NCI-H2196 treated with DMSO at 0.1 percent for 48 hours (cell line): Measurements from ENCODE around the gene SARDH.

Source experiments
- DNase-seq: peaks from one replicate; lab custom pipeline; 2025; ENCODE audit not compliant: unreplicated experiment; lab: John Stamatoyannopoulos, UW

SARDH gene, protein sequence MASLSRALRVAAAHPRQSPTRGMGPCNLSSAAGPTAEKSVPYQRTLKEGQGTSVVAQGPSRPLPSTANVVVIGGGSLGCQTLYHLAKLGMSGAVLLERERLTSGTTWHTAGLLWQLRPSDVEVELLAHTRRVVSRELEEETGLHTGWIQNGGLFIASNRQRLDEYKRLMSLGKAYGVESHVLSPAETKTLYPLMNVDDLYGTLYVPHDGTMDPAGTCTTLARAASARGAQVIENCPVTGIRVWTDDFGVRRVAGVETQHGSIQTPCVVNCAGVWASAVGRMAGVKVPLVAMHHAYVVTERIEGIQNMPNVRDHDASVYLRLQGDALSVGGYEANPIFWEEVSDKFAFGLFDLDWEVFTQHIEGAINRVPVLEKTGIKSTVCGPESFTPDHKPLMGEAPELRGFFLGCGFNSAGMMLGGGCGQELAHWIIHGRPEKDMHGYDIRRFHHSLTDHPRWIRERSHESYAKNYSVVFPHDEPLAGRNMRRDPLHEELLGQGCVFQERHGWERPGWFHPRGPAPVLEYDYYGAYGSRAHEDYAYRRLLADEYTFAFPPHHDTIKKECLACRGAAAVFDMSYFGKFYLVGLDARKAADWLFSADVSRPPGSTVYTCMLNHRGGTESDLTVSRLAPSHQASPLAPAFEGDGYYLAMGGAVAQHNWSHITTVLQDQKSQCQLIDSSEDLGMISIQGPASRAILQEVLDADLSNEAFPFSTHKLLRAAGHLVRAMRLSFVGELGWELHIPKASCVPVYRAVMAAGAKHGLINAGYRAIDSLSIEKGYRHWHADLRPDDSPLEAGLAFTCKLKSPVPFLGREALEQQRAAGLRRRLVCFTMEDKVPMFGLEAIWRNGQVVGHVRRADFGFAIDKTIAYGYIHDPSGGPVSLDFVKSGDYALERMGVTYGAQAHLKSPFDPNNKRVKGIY

DNA sequence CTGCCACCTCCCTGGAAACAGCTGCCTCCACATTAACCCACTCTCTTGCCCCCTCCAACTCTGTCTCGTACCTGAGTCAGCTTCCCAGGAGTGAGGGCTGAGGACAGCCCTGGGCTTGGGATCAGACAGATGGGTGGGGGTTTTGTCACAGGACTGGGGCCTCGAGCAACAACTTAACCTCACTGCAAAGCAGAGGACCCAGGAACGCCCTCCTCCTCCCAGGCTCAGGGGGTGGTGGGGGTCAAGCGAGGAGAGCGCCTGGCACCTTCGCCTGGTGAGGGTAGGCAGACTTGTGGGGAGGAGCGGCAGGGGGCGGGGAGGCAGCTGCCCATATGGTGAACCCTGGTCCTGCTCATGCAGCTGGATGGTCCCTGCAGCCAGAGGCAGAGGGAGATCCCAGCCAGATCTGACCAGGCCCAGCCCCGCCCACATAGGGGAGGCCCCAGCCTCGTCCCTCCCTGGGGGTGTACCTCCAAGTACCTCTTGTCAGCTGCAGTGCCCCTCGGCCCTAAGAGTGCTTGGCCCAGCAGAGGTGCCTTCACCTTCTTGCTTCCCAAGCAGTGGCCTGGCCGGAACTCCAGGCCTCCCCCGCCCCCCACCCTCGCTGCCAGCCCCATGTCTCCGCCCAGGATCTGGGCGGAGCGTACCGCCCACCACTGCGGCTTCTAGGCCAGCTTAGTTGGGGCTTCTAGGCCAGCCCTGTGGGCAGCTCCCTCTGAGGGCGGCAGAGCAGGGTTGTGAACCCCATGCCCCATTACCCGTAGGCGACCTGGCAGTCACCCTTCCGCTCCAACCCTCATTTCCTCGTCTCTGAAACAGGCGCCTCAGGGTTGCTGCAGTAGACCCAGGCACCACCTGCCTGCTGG lies at the start of gene SARDH:
SARDH (minus strand) TSS at position 579 of the 866 bp plus-strand sequence. CDS start 4,179 bp downstream, outside the sequence.
- peak; percentile 74 for DNase-seq

DNA sequence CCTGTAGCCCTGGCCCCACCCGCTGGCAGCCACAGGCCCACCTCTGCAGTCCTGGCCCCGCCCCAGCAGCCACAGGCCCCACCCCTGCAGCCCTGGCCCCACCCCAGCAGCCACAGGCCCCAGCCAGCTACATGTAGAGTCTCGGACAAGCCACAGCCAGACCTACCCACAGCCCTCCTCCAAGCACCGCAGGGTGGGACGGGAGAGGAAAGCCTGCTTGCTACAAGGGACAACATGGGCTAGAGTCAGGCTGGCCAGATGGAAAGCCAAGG lies 49.5 kb upstream of the SARDH start:
- DNase-seq = no peak

DNA sequence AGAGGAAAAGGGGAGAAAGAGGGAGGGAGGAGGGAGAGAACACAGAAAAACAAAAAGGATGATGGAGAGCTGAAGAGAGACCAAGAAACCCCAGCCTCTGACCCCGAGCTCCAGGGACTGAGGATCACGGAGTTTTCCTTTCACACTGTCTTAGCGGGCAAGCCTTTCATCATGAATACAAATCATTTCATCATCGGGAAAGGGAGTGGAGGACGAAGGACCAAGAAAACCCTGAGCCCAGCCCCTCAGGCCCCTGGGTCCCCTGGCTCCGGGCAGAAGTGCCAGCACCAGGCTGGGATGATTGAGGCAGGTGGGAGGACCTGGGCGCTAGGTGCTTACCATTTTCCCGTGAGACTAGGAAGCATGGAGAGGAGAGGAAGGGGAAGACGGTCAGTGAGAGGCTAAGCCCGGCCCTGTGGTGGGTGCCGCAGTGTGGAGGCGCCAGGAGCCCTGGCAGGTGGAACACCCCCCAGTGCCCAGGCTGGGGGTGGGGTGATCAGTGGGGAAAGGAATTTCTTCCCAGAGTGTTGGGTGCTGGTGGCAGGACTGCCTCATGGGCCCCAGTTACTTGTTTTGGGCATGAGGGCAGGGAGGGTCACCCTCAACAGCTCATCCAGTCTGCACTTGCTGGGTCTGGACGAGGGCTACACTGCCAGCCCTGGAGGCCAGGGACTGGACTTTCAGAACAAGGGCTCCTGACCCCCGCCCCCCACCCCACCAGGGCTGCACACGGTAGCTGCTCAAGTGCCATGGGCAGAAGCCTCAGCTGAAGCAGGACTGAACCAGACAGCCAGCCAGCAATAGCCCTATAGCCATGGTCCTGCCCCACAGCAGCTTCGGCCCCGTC lies 49.0 kb upstream of the SARDH start:
- DNase-seq = no peak

DNA sequence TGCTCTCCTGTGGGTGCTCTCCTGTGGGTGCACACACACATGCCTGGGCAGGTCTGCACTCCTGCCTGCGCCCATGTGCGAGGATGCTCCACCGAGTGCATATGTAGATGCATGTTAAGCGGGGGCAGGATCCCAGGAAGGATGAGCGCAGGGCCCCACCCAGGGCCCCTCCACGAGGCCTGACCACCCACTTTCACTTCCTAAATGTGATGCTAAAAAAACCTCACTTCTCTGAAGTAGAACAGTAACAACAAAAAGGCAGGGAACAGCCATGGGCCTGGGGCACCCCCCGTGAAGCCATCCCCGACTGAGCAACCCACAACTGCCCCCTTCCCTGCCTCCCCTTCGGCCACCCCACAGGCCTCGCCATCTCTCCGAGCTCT lies 48.2 kb upstream of the SARDH start:
- DNase-seq = no peak

DNA sequence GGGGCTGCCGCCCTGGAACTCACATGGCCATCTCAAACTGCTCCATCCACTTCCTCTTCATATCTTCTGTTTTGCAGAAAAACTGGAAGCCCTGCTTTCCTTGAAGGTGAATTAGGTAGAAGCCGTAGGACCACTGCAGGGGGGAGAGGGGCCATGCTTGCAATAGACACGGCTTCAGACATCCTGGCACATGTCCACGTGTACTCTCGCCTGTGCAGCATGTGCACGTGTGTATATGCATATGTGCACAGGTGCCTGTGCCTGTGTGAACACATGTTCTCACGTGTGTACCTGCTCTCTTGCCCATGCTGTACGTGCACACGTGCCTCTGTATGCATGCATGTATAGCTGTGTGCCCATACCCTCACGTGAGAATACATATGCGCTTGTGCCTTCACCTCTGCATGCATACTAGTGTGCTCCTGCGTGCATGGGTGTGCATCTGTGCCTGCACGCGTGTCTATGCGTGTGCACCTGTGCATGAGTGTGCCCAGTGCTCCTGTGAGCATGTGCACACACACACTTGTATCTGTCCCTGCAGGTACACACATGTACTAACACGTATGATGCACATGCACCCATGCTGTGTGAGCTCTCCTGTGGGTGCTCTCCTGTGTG lies 47.7 kb upstream of the SARDH start:
- no peak for DNase-seq

DNA sequence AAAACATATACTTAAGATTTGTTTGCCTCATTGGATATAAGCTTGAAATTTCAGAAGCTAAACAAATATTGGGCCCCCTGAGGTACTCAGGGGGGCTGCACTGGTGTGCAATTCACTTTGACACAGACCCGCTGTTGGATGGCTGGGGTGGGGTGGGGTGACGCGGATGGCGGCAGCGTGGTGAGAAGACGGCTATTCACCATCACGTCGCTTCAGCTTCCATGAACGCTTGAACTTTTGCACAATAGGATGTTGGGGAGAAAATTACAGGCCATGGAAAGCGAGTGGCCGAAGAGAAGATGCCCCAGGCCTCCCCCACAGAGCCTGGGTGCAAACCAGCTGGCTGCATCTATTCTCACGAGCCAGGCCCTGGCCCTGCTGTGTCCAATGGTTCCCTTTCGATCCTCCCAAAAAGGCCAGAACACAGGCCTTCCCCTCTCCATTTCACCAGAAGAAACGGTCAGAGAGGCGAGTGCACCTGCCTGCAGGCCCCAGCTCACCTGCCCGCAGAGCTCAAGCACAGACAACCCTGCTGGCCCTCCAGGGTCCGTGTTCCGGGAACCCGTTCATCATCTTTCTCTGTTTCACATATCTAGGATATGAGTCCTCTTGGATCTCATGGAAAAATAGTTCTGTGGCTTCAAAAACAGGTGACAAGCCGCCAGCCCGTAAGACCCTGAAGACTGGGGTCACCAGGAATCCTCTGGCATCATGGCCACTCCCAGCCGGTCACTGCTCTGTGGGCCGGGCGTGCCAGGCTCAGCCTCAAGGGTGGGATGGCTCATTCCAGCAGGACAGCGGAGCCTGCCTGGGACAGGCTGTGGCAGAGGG lies 46.8 kb upstream of the SARDH start:
- DNase-seq = no peak

DNA sequence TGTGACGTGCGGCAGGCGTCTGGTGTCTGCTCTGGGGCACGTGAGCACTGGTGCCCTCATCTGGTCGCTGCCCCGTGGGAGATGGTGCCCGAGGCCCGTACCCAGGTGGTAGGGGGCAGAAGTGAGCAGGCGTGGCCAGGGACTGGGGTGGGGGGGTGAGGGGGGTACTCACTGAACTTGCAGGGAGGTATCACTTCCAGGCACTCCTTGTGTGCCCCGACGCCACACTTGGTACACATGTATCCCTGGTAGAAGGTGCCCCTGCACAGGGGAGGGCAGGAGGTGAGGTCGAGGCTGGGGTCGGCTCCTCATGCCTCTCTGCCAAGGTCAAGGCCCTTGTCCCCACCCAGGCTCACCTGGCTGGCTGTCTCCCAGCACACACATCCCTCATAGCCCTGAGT lies 45.2 kb upstream of the SARDH start:
- no peak for DNase-seq

DNA sequence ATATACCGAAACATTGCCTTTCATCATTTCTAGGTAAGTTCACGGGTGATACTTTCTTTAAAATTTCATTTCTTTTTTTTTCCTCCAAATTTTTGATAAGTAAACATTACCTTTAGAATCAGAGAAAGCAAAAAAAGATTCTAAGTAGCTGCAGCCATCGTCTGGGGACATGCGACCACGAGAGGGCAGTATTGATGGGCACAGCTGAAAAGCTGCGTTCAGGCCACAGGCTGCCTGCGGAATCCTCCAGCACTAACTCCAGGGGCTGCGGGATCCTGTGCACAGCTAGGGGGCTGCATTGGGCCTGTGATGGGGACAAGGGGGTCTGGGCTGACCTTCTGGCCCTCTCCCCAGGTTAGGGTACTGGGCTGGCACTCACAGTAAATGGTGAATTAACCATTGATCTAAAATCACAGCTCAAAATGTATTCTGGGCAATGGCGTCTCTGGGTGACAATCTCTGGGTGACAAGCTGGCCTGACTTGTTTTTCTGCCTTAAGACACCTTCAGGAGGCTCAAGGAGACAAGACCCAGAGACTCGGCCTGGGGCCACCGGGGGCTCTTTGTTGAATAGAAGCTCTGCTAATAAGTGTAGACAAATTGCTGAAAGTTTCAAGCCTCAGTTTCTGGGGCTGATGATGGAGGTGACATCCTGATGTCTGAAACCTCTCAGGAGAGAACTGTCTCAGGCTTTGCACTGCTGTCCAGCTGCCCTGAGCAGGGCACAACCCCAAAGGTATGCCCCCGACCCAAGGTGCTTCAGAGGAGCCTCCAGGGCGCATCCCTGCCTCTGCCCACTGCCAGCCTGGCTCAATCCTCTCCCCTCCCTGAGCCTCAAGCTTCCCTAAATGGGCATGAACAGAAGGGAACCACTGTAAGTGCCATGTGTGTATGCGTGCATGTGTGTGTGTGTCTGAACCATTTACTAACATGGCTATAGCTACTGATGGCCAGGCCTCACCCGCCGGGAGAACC lies 44.3 kb upstream of the SARDH start:
- DNase-seq = peak; percentile 21

DNA sequence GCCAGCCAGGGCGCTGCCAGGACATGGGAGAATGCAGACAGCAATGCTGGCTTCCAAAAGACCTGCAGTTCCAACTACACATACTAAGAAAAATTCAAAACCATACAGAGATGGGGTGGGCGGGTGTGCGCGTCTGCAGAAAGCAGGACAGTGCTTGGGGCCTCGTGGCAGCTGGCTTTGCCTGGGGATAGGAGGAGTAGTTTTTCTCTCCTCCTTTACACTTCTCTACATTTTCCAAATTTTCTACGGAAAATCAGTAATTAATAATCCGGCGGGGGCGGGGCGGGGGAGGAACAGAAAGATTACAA lies 43.6 kb upstream of the SARDH start:
- no peak for DNase-seq

DNA sequence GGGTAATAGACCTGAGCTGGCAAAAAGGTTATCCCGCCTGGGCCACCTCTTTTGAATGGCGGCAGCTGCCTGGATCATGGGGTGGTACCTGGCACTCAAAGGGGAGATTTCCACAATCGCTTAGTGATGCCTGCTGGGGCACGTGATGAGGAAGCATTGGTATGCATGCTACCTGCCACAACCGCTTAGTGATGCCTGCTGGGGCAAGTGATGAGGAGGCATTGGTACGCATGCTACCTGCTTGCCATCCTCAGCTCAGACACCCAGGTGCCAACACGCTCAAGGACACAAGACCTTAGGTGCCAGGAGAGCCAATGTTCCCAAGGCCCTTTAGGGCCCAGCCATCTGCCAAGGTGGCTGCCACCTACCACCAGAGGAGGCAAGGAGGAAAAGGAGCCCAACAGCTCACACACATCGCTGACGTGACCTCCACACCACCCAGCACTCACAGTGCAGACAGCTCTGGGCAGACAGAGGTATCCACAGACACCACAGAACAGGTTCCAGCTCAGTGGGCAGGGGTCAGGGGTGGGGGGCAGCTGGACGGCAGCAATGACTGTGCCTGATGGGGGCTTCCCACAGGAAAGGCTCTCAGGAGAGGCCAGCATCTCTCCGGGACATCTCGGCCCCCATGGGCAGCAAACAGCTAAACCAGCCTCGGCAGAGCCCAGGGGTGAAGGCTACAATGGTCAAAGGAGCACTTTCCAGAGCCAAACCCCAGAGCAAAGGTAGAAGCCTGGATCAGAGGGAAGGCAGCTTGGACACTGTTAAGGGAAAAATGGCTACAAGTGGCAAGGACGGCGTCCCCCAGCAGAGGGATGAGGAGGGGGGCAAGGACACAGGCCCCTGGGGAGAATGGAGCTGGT lies 43.0 kb upstream of the SARDH start:
- DNase-seq = no peak

DNA sequence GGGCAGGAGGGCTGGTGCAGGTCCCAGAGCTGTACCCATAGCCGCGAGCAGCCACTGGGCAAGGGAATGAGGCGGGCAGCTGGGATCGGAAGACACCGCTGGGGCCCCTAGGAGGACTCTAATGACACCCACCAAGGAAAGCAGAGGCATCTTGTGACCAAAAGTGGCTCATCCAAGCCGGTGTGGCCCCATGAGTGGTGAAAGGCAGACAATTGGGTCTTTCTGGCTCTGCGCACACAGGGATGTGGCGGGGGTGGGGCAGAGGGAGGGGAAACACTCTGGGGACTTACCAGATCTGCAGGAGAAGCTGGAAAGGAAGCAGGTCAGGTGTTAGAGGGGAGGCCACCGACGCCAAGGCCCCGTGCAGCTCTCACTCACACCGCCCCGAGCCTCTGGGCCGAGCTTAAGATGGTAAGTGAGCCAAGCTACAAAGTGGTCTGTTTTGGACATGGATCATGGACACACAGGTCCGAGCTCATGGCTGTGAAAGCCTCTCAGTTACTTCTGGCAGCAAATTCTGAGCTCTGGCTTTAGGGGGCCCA lies 42.3 kb upstream of the SARDH start:
- DNase-seq = no peak

DNA sequence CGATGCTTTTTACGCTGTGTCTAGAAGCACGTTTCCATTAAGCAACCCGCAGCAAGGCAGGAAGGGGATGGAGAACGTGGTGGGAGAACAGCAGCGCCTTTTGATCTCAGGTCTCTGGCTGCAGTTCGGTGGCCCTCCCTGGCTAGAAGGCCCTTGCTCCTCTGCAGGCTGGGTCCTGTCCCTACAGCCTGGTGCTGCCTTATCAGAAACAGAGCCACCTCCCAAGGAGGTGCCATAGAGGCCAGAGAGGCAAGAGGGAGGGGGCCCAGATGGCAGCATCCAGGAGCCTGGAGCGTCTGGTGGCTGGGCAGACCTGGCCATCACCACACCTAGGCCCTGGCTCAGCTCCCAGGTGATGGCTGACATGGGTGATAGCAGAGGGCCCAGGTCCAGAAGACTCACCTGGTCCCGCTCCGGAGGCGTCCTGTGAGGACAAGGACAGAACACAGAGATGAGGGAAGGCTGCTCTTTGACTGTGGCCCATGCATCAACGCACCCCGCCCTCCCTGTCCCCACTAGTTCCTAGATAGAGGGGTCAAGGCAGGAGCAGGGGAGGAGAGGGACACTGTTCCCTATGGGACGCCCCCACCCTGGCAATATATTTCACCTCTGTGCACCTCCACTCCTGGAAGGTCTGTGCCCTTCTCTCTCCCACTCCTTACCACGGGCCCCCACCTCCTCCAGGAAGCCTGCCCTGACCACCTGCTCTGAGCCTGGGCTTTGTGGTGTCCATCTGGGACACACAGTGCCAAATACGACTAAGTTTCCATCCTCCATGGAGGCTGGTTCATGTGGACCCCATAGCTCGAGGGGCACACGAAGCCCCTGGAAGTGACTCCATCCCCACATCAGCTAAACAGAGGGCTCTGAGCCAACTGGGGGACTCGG lies 41.6 kb upstream of the SARDH start:
- DNase-seq = no peak

DNA sequence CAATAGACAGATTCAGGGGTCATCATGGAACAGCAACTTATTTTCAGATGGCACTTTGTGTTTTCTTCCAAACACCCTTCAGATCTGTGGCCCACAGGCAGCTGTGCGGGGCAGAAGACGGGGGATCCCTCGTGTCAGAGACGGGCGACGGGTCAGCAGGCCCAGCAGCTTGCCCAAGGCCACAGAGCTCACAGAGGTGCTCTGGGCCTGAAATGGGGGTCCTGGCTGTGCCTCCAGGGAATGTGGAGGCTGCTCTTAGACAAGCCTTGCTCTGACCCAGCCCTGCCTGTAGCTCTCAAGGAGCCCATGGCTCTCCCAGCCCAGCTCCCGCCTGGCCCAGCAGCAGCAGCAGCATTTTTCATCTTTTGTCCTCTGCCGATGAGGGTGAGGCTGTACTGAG lies 40.9 kb upstream of the SARDH start:
- no peak for DNase-seq

DNA sequence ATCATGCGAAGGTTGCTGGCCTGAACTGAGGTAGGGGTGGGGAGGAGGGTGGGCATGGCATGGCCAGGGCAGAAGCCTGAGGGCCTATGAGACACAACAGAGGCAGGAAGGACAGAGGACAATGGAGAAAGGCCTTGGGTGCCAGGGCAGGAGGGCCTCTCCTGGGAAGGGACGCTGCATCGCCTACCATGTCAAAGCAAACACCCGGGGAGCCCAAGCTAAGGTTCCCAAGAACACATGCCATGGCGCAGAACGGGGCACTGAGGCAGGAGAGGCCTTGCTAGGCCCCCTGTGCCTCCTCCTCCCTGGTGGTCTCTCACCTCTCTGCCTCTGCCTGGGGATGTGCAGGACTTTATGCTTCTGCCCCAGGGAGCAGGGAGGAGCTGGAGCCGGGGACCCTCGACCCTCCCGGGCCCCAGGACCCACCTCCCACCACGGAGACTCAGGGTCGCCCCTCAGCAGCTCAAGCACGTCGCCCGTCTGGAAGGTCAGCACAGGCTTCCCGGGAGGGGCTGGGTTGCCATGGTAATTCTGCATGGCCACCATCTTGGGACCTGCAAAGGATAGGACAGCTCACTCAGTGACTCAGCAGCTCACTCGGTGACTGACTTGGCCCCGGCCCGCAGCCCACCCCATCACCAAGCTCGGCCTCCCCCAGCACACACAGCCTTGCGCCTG lies 40.3 kb upstream of the SARDH start:
- DNase-seq = no peak

DNA sequence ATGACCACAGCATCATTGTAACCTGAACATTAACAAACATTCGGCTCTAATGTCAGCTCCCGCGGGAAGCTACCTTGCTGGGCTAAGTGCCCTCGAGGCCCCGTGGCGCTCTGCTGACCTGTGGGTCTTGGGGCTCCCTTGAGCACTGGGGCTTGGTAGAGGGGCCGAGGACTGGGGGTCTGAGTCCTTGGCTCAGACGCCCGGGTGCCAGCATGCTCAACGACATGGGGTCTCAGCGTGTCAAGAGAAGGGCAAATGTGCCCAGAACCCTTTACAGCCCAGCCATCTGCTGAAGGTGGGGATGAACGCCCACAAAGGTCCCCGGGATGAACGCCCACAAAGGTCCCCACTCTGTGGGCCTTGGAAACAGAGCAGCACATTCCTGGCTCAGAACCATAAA lies 39.7 kb upstream of the SARDH start:
- no peak for DNase-seq
